ENCODE results near the gene WAC. TPM values are rescaled to one million over a fixed set of nuclear protein-coding genes. Genes with fewer than 3 reads are reported as not detected.
"Not testable (repeated sequence)": the region's sequence is repeated elsewhere in the genome, so short reads cannot be mapped to it uniquely, and the experiment has no call there.

The WAC gene
- total RNA-seq, 1 donor from 2014 or later = 115 TPM

GRCh38 chr10:28495084-28495483 lies 37.8 kb upstream of the WAC start:
- H3K4me3 Mint-ChIP-seq = no peak overlapping the region
- TF ChIP-seq CTCF (conservative IDR thresholded peaks at IDR 0.05) = no peak

GRCh38 chr10:28496017-28496416 lies 36.9 kb upstream of the WAC start:
- Mint-ChIP-seq H3K27me3 (no peaks in the 10 kb centered on the region), H3K4me3 (no peak overlapping the region), H3K36me3 (no peaks in the 10 kb centered on the region), H3K27ac (no peak overlapping the region), H3K9me3 (no peaks in the 10 kb centered on the region), H3K4me1 (ENCODE audit: unreplicated experiment) (peaks cover 10% of the 10 kb centered on the region)
- no peak for TF ChIP-seq CTCF (conservative IDR thresholded peaks at IDR 0.05)
- DNase-seq (ENCODE audit: extremely low spot score, unreplicated experiment) = no peak

More at GRCh38 chr10:28495084-28495483, 37.8 kb upstream of the WAC start:
- H3K27ac Mint-ChIP-seq = no peak overlapping the region
- no peaks in the 10 kb centered on the region for H3K27me3 Mint-ChIP-seq
- H3K9me3 Mint-ChIP-seq = peaks cover 4% of the 10 kb centered on the region
- no peak for DNase-seq (ENCODE audit: extremely low spot score, unreplicated experiment)
- no peaks in the 10 kb centered on the region for H3K36me3 Mint-ChIP-seq
- H3K4me1 Mint-ChIP-seq (ENCODE audit: unreplicated experiment) = peaks cover 7% of the 10 kb centered on the region

- peak overlapping the region; percentile 54 for H3K4me3 Mint-ChIP-seq
- no peak for TF ChIP-seq CTCF (conservative IDR thresholded peaks at IDR 0.05)
- H3K4me1 Mint-ChIP-seq (ENCODE audit: unreplicated experiment) = peaks cover 10% of the 10 kb centered on the region
- H3K36me3 Mint-ChIP-seq = no peaks in the 10 kb centered on the region
- peak overlapping the region; percentile 53 for H3K27ac Mint-ChIP-seq
- H3K9me3 Mint-ChIP-seq = no peaks in the 10 kb centered on the region
- DNase-seq (ENCODE audit: extremely low spot score, unreplicated experiment) = no peak
- H3K27me3 Mint-ChIP-seq = no peaks in the 10 kb centered on the region
Observed at GRCh38 chr10:28496481-28496961, 36.4 kb upstream of the WAC start.

GRCh38 chr10:28497313-28498126 lies 35.4 kb upstream of the WAC start:
- no peak overlapping the region for H3K4me3 Mint-ChIP-seq
- no peak overlapping the region for H3K27ac Mint-ChIP-seq
- H3K9me3 Mint-ChIP-seq = no peaks in the 10 kb centered on the region
- no peaks in the 10 kb centered on the region for H3K36me3 Mint-ChIP-seq
- no peaks in the 10 kb centered on the region for H3K27me3 Mint-ChIP-seq
- no peak for TF ChIP-seq CTCF (conservative IDR thresholded peaks at IDR 0.05)
- H3K4me1 Mint-ChIP-seq (ENCODE audit: unreplicated experiment) = peaks cover 10% of the 10 kb centered on the region
- no peak for DNase-seq (ENCODE audit: extremely low spot score, unreplicated experiment)

- H3K4me3 Mint-ChIP-seq = peak overlapping the region; percentile 74
- peaks cover 10% of the 10 kb centered on the region for H3K4me1 Mint-ChIP-seq (ENCODE audit: unreplicated experiment)
- not testable (repeated sequence) for H3K9me3 Mint-ChIP-seq; H3K36me3 Mint-ChIP-seq; DNase-seq (ENCODE audit: extremely low spot score, unreplicated experiment); H3K27me3 Mint-ChIP-seq
- H3K27ac Mint-ChIP-seq = peak overlapping the region; percentile 92
Observed at GRCh38 chr10:28500203-28500602, 32.7 kb upstream of the WAC start.

GRCh38 chr10:28503114-28503513 lies 29.8 kb upstream of the WAC start:
- H3K27me3 Mint-ChIP-seq = no peaks in the 10 kb centered on the region
- H3K9me3 Mint-ChIP-seq = no peaks in the 10 kb centered on the region
- H3K27ac Mint-ChIP-seq = no peak overlapping the region
- peak; percentile 40 for TF ChIP-seq CTCF (conservative IDR thresholded peaks at IDR 0.05)
- H3K4me1 Mint-ChIP-seq (ENCODE audit: unreplicated experiment) = peaks cover 6% of the 10 kb centered on the region
- H3K36me3 Mint-ChIP-seq = no peaks in the 10 kb centered on the region
- no peak for DNase-seq (ENCODE audit: extremely low spot score, unreplicated experiment)
- H3K4me3 Mint-ChIP-seq = no peak overlapping the region

Measured in type B pancreatic cell (in vitro differentiated cells).